H9 (cell line): ENCODE data around the gene QSER1. TPM values are rescaled to one million over a fixed set of nuclear protein-coding genes. Genes with fewer than 3 reads are reported as not detected.
A peak's percentile ranks its signal among the peaks of the same experiment; 100 is the strongest.

Source experiments
- DNase-seq: peaks from one replicate; pipeline ENCODE4 v3.0.0-alpha.2; 2017
- H2AFZ ChIP-seq: one replicate; pipeline ENCODE4 v1.6.1; 2013; ENCODE audit warnings: mild to moderate bottlenecking, low read length, control low read depth, moderate library complexity
- H2AK5ac ChIP-seq: 2 replicates; pipeline ENCODE4 v1.6.1; 2013; ENCODE audit warnings: low read length, control low read depth, mixed read lengths; ENCODE audit not compliant: insufficient read length
- H2BK120ac ChIP-seq: one replicate; pipeline ENCODE4 v1.6.1; 2013; ENCODE audit warnings: low read depth, mild to moderate bottlenecking, low read length, control low read depth, inconsistent platforms; ENCODE audit not compliant: poor library complexity, severe bottlenecking
- H2BK12ac ChIP-seq: 2 replicates; pipeline ENCODE4 v1.6.1; 2013; ENCODE audit warnings: low read length, control low read depth, mixed read lengths, low read depth; ENCODE audit not compliant: insufficient read length
- H2BK15ac ChIP-seq: 2 replicates; pipeline ENCODE4 v1.6.1; 2013; ENCODE audit warnings: low read depth, low read length, control low read depth
- H2BK20ac ChIP-seq: one replicate; pipeline ENCODE4 v1.6.1; 2013; ENCODE audit warnings: low read depth, mild to moderate bottlenecking, low read length, control low read depth, inconsistent platforms; ENCODE audit not compliant: poor library complexity, severe bottlenecking
- H2BK5ac ChIP-seq: 2 replicates; pipeline ENCODE4 v1.6.1; 2013; ENCODE audit warnings: low read length, control low read depth, mixed read lengths; ENCODE audit not compliant: insufficient read length
- H3K14ac ChIP-seq: 2 replicates; pipeline ENCODE4 v1.6.1; 2013; ENCODE audit warnings: low read length, control low read depth; ENCODE audit not compliant: insufficient read depth
- H3K18ac ChIP-seq: 2 replicates; pipeline ENCODE4 v1.6.1; 2013; ENCODE audit warnings: low read depth, mild to moderate bottlenecking, mixed read lengths, low read length, control low read depth; ENCODE audit not compliant: insufficient read length
- H3K23ac ChIP-seq: 2 replicates; pipeline ENCODE4 v1.6.1; 2013; ENCODE audit warnings: low read length, control low read depth, mixed read lengths, low read depth; ENCODE audit not compliant: insufficient read length
- H3K23me2 ChIP-seq: 2 replicates; pipeline ENCODE4 v1.6.1; 2013; ENCODE audit warnings: low read depth, mild to moderate bottlenecking, mixed read lengths, low read length, control low read depth; ENCODE audit not compliant: insufficient read length, poor library complexity, severe bottlenecking
- H3K27ac ChIP-seq: 2 replicates; pipeline ENCODE4 v1.5.1; 2013; ENCODE audit warnings: low read length, control low read depth, mixed read lengths, low read depth; ENCODE audit not compliant: insufficient read length
- H3K27me3 ChIP-seq: 2 replicates; pipeline ENCODE4 v1.6.1; 2013; ENCODE audit warnings: low read length, control low read depth, inconsistent platforms; ENCODE audit not compliant: insufficient read depth
- H3K4ac ChIP-seq: 2 replicates; pipeline ENCODE4 v1.6.1; 2013; ENCODE audit warnings: low read depth, mild to moderate bottlenecking, control low read depth, inconsistent platforms, low read length, moderate library complexity
- H3K4me1 ChIP-seq: 2 replicates; pipeline ENCODE4 v1.6.1; 2013; ENCODE audit warnings: low read length, control low read depth, inconsistent platforms; ENCODE audit not compliant: insufficient read depth
- H3K4me2 ChIP-seq: 2 replicates; pipeline ENCODE4 v1.6.1; 2013; ENCODE audit warnings: low read length, control low read depth, mixed read lengths; ENCODE audit not compliant: insufficient read length, insufficient read depth
- H3K56ac ChIP-seq: 2 replicates; pipeline ENCODE4 v1.6.1; 2013; ENCODE audit warnings: low read depth, mild to moderate bottlenecking, mixed read lengths, low read length, control low read depth; ENCODE audit not compliant: insufficient read length
- H3K79me1 ChIP-seq: 2 replicates; pipeline ENCODE4 v1.6.1; 2013; ENCODE audit warnings: low read depth, mild to moderate bottlenecking, moderate library complexity, low read length, control low read depth, inconsistent platforms; ENCODE audit not compliant: insufficient read depth, poor library complexity, severe bottlenecking
- H3K79me2 ChIP-seq: 2 replicates; pipeline ENCODE4 v1.6.1; 2013; ENCODE audit warnings: low read length, control low read depth, inconsistent platforms; ENCODE audit not compliant: insufficient read depth
- H3K9ac ChIP-seq: 2 replicates; pipeline ENCODE4 v1.6.1; 2013; ENCODE audit warnings: low read length, control low read depth, mixed read lengths; ENCODE audit not compliant: insufficient read length; ENCODE audit errors: extremely low read depth
- H3K9me3 ChIP-seq: one replicate; pipeline ENCODE4 v1.6.1; 2013; ENCODE audit warnings: low read depth, low read length, inconsistent platforms; ENCODE audit not compliant: control insufficient read depth
- H3T11ph ChIP-seq: one replicate; pipeline ENCODE4 v1.6.1; 2013; ENCODE audit warnings: mild to moderate bottlenecking, low read length, control low read depth, inconsistent platforms
- H4K20me1 ChIP-seq: one replicate; pipeline ENCODE4 v1.6.1; 2013; ENCODE audit not compliant: control insufficient read depth, insufficient read length, insufficient read depth
- H4K5ac ChIP-seq: 2 replicates; pipeline ENCODE4 v1.6.1; 2013; ENCODE audit warnings: low read depth, mild to moderate bottlenecking, mixed read lengths, low read length, control low read depth; ENCODE audit not compliant: insufficient read length
- H4K8ac ChIP-seq: replicated peaks from 2 replicates; pipeline ENCODE4 v1.6.1; 2013; ENCODE audit warnings: low read length, control low read depth, mixed read lengths, low read depth; ENCODE audit not compliant: insufficient read length
- H4K91ac ChIP-seq: 2 replicates; pipeline ENCODE4 v1.6.1; 2013; ENCODE audit warnings: low read depth, mild to moderate bottlenecking, moderate library complexity, mixed read lengths, low read length, control low read depth; ENCODE audit not compliant: insufficient read length
- H3K27ac Mint-ChIP-seq, 3 experiments: 2 replicates in 2 of 3; 3 replicates in 1 of 3; pipeline ENCODE4 v1.8.0; 2020 to 2021; ENCODE audit warnings: mixed read lengths in 3 of 3, mild to moderate bottlenecking in 1 of 3, moderate library complexity in 1 of 3
- H3K27me3 Mint-ChIP-seq: 2 replicates; pipeline ENCODE4 v1.8.0; 2021; ENCODE audit warnings: low read depth, mild to moderate bottlenecking, moderate library complexity, mixed read lengths
- H3K36me3 Mint-ChIP-seq, 3 experiments: 2 replicates in 2 of 3; 3 replicates in 1 of 3; pipeline ENCODE4 v1.8.0; 2020 to 2021; ENCODE audit warnings: low read depth in 3 of 3, mixed read lengths in 3 of 3; ENCODE audit not compliant: insufficient read depth in 1 of 3
- H3K4me1 Mint-ChIP-seq, 2 experiments: 2 replicates each; pipeline ENCODE4 v1.8.0; 2020; ENCODE audit warnings: mixed read lengths in 2 of 2
- H3K4me3 Mint-ChIP-seq, 2 experiments: 2 replicates in 1 of 2; 3 replicates in 1 of 2; pipeline ENCODE4 v1.8.0; 2020 to 2021; ENCODE audit warnings: mild to moderate bottlenecking in 2 of 2, mixed read lengths in 2 of 2, moderate library complexity in 1 of 2
- H3K9me3 Mint-ChIP-seq, 2 experiments: 2 replicates in 1 of 2; 3 replicates in 1 of 2; pipeline ENCODE4 v1.8.0; 2020; ENCODE audit warnings: mild to moderate bottlenecking in 2 of 2, mixed read lengths in 2 of 2, moderate library complexity in 1 of 2
- total RNA-seq: library from RNA; stranded (reverse); gene quantifications from 2 replicates; pipeline ENCODE4 v1.2.1, GENCODE V29; 2021
- TF ChIP-seq, protein P1 (sequence below): fragments of 200-600 bp; sonication (generic); conservative IDR thresholded peaks from 3 replicates; pipeline ENCODE4 v1.8.0; 2021; ENCODE audit warnings: antibody characterized with exemption, mild to moderate bottlenecking

Gene QSER1
- total RNA-seq, 1 experiment from 2014 or later: 139 TPM

- H2AFZ ChIP-seq: no peak overlapping the region
Measured at GRCh38 chr11:32874132-32874531, 18.5 kb upstream of the QSER1 start.

More at GRCh38 chr11:32874132-32874531, 18.5 kb upstream of the QSER1 start:
- no peak overlapping the region for H3K18ac ChIP-seq
- no peaks in the 10 kb centered on the region for H3K23me2 ChIP-seq
- Mint-ChIP-seq H3K9me3 (peaks cover 9 to 14% of the 10 kb centered on the region in 2 experiments), H3K36me3 (peaks cover 0 to 14% (median 2%) of the 10 kb centered on the region in 3 experiments; a peak in 4 of 7 replicates), H3K4me3 (no peak overlapping the region), H3K27me3 (no peaks in the 10 kb centered on the region; the same call in 1 of the 2 replicates), H3K27ac (peak overlapping the region in 2 of 3 experiments; percentile 37 to 73; a peak in 3 of 7 replicates), H3K4me1 (peaks cover 17 to 23% of the 10 kb centered on the region in 2 experiments)
- no peak overlapping the region for H3K9ac ChIP-seq
- no peaks in the 10 kb centered on the region for H3K79me1 ChIP-seq
- no peak overlapping the region for H2BK12ac ChIP-seq
- no peak overlapping the region for H4K8ac ChIP-seq
- H3K27ac ChIP-seq: no peak overlapping the region
- no peak overlapping the region for H2BK20ac ChIP-seq
- H2AK5ac ChIP-seq: no peak overlapping the region
- no peaks in the 10 kb centered on the region for H3K9me3 ChIP-seq
- no peak overlapping the region for H3K4me2 ChIP-seq
- no peaks in the 10 kb centered on the region for H4K20me1 ChIP-seq
- no peak overlapping the region for H4K5ac ChIP-seq
- H4K91ac ChIP-seq: no peak overlapping the region
- no peak overlapping the region for H3K23ac ChIP-seq
- DNase-seq: no peak
- H3T11ph ChIP-seq: no peak overlapping the region
- TF ChIP-seq, protein P1, sequence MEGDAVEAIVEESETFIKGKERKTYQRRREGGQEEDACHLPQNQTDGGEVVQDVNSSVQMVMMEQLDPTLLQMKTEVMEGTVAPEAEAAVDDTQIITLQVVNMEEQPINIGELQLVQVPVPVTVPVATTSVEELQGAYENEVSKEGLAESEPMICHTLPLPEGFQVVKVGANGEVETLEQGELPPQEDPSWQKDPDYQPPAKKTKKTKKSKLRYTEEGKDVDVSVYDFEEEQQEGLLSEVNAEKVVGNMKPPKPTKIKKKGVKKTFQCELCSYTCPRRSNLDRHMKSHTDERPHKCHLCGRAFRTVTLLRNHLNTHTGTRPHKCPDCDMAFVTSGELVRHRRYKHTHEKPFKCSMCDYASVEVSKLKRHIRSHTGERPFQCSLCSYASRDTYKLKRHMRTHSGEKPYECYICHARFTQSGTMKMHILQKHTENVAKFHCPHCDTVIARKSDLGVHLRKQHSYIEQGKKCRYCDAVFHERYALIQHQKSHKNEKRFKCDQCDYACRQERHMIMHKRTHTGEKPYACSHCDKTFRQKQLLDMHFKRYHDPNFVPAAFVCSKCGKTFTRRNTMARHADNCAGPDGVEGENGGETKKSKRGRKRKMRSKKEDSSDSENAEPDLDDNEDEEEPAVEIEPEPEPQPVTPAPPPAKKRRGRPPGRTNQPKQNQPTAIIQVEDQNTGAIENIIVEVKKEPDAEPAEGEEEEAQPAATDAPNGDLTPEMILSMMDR: no peak
- no peaks in the 10 kb centered on the region for H3K4me1 ChIP-seq
- no peaks in the 10 kb centered on the region for H3K27me3 ChIP-seq
- H3K56ac ChIP-seq: no peak overlapping the region
- H2BK15ac ChIP-seq: no peak overlapping the region
- no peak overlapping the region for H2BK5ac ChIP-seq
- no peak overlapping the region for H2BK120ac ChIP-seq
- H3K79me2 ChIP-seq: no peaks in the 10 kb centered on the region
- no peak overlapping the region for H3K4ac ChIP-seq
- H3K14ac ChIP-seq: no peak overlapping the region
